SK-N-DZ (cell line): ENCODE data around the gene AP1B1.

Source experiments
- DNase-seq: peaks from one replicate; pipeline ENCODE4 v3.0.0-alpha.2; 2015; ENCODE audit warnings: low spot score

The AP1B1 gene

DNA sequence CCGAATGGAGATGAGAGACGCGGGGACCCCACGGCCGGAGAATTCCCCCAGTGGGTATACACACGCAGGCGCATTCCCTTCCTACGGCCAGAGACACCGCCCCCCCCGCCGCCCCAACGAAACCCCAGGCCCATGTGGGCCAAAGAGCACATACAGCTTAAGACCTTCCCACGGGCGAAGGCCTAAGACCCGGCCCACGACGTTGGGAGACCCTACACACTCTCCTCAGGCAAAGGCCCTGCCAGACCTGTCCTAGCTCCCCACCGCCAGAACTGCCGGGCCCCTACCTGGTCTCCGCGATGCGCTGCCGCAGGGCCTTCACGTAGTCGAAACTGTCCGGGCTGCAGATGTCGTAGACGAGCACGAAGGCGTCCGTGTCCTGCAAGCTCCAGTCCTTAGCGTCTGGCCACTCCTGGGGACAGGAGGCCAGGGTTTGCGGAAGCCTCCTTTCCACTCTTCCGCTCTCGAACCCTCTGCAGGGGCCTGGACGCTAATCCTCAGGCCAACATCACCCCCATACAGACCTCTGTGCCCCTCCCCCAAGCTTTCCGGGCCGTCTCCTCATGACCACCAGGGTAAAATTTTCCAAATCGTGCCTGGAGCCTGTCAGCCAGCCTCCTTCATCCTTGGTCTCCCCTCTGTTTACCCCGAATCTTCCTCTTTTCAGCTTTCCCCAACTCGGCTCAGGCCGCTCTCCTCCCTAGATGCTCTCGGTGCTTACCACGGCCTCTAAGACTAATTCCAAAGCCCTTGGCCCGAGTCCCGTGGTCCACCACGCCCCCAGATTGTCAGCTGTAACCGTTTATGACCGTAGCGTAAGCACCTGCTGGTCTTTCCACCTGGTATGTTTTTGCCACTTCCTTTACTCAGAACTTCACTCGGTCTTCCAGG is 74.5 kb downstream of the AP1B1 start:
- no peak for DNase-seq

DNA sequence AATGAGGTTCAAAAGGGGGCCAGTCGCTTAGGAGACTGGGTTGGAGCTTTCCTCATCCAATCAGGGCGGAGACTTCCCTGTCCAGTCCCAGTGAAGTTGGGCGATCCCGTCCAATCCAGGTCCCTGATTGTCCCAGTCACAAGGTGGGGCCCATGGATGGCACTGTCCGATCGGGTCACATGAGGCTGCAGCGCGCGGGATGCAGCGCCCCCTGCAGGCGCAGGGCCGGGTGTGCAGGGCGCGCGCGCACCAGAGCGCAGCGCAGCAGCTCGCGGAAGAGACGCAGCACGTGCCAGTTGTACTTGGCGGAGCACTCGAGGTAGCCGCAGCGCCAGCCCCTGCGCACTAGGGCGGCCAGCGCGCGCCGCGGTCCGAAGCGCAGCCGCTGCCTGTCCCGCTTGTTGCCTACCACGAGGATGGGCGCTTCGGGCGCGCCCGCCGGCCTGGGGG is 75.2 kb downstream of the AP1B1 start:
- no peak for DNase-seq

DNA sequence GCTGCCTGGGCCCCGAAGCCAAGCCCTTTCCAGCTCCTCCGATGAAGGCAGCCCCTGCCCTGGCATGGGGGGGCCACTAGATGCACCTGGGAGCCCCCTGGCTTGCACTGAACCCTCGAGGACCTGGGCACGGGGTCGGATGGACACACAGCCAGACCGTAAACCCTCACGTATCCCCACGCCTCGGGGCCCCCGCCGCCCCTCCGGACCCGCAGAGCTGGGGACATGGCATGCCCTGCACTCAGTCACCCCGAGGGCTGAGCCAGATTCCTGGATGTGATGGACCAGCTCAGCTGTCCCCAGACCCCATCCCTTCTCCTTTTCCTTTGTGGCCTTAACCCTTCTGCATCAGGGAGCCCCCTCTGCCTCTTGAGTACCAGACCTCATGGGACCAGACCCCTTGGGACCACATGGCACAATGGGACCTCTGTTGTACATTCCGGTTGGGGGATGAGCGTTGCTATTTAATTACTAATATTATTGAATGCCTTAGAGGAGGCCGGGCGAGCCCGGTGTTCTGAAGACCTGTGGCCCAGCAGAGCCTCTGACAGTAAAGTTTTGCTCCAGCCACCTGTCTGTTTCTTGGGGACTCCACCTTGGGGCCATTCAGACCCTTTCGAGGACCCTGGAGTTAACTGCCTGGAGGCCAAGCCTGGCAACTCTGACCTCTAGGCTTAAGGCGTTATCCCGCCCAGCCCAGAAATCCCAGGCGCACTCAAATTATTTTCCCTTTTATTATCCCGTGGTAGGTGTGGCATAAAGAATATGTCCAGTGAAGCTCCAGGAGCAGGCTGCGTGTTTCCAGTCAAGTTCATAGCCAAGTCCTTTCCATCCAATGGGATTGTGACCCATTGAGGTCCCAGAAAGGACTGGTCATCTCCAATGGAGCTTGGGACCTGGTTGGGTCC is 75.9 kb downstream of the AP1B1 start:
- no peak for DNase-seq

DNA sequence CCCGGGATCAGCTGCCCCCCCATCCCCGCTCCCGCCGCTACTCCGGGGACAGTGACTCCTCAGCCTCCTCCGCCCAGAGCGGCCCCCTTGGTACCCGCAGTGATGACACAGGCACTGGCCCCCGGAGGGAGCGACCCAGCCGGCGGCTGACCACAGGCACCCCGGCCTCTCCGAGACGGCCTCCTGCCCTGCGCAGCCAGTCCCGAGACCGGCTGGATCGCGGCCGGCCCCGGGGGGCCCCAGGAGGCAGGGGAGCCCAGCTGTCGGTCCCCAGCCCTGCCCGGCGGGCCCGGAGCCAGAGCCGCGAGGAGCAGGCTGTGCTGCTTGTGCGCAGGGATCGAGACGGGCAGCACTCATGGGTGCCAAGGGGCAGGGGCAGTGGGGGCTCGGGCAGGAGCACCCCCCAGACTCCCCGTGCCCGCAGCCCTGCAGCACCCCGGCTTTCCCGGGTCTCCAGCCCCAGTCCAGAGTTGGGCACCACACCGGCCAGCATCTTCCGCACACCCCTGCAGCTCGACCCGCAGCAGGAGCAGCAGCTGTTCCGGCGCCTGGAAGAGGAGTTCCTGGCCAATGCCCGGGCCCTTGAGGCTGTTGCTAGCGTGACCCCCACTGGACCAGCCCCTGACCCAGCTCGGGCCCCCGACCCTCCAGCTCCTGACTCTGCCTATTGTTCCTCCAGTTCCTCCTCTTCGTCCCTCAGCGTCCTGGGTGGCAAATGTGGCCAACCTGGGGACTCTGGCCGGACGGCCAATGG is 76.7 kb downstream of the AP1B1 start:
- no peak for DNase-seq

DNA sequence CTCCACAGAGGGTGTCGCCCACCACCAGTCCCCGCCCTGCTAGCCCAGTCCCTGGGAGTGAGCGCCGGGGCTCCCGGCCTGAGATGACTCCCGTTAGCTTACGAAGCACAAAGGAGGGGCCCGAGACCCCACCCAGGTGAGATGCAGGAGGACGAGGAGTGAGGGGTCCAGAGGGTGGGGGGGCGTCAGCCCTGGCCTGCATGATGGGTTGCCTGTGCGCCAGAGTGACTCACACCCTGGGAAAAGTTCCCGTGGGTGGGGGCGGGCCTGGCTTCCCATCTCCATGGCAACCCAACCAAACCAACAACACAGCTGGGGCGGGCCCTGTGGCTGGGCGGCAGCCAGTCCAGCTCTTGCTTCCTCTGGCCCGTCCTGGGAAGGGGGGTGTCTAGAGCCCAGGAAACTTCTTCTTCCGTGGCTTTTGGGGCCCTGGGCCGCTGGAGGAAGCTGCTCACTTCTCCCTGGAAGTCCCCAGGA is 77.5 kb downstream of the AP1B1 start:
- no peak for DNase-seq

DNA sequence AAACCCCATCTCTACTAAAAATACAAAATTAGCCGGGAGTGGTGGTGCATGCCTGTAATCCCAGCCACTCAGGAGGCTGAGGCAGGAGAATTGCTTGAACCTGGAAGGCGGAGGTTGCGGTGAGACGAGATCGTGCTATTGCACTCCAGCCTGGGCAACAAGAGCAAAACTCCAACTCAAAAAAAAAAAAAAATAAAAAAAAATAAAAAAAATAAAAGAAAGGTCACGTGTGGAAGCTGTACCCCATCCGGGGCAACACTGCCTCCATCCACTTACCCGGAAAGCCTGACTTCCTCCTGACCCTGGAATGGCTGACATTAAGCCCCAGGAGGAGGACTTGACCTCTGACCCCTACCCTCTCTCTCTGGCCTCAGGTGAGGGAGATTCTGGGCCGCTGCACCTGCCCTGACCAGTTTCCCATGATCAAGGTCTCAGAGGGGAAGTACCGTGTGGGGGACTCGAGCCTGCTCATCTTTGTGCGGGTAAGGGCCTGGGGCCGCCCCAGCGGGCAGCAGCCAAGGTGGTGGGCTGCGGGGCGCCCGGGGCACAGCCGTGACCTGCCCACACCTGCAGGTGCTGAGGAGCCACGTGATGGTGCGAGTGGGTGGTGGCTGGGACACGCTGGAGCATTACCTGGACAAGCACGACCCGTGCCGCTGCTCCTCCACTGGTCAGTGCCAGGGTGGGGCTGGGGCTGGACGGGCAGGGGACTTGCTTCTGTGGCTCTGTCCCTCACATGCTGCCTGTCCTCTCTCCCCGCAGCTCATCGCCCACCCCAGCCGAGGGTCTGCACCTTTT is 78.1 kb downstream of the AP1B1 start:
- DNase-seq, result no peak

DNA sequence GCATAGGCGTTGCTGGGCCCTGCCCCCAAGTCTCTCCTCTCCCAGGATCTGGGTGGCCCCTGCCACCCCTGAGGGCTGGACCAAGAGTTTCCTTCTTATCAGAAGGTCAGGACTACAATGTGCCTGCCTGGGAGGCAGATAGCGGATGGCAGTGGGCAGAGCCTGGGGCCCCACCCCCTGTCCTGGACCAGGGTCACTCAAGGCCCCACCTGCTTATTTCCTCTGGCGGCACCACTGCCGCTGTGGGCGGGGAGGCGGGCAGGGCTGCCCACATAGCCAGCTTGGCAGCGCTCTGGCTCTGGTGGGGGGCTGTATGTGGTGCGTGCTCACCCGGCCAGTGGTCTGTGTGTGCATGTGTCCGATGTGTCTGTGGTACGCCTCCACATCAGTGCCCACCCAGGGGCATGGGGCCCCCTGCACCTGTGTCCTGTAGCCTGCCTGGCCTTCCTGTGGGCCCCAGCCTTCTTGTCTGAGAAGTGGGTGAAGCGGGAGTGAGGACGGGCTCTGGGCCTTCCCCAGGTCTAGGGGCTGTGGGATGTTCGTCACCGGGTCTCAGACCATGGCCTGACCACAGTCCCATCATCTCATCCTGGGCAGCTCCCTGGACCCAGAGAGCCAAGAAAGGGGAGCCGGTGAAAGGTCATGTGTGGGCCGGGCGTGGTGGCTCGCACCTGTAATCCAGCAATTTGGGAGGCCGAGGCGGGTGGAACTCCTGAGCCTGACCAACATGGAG is 78.9 kb downstream of the AP1B1 start:
- DNase-seq, result no peak

DNA sequence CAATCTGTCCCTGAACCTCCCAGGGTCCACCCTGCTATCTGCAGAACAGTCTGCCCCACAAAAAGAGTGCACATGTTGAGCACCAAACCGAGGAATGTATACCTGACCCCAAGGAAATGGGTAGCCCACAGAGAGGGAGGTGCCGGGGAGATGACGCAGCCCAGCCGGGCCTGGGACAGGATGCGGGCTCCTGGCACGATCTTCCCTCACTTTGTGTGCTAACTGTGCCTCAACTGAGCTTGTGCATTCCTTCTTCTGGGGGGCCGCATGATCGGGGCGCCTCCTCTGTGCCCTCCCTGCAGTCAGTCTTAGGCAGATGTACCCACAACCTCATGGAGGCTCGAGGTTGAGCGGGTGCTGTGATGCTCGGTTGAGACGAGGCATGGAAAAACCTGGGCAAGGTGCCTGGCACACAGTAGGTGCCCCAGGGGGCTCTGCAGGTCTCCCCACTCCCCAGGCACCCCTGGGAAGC is 79.5 kb downstream of the AP1B1 start:
- no peak for DNase-seq

DNA sequence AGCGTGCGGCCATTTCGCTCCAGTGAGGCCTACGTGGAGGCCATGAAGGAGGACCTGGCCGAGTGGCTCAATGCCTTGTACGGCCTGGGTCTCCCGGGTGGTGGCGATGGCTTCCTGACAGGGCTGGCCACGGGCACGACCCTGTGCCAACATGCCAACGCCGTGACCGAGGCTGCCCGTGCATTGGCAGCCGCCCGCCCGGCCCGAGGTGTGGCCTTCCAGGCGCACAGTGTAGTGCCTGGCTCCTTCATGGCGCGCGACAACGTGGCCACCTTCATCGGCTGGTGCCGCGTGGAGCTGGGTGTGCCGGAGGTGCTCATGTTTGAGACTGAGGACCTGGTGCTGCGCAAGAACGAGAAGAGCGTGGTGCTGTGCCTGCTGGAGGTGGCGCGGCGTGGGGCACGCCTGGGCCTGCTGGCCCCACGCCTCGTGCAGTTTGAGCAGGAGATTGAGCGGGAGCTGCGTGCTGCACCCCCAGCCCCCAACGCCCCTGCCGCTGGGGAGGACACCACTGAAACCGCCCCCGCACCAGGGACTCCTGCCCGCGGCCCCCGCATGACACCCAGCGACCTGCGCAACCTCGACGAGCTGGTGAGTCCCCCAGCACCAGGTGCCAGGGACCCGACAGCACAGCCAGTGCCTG is 80.1 kb downstream of the AP1B1 start:
- no peak for DNase-seq

DNA sequence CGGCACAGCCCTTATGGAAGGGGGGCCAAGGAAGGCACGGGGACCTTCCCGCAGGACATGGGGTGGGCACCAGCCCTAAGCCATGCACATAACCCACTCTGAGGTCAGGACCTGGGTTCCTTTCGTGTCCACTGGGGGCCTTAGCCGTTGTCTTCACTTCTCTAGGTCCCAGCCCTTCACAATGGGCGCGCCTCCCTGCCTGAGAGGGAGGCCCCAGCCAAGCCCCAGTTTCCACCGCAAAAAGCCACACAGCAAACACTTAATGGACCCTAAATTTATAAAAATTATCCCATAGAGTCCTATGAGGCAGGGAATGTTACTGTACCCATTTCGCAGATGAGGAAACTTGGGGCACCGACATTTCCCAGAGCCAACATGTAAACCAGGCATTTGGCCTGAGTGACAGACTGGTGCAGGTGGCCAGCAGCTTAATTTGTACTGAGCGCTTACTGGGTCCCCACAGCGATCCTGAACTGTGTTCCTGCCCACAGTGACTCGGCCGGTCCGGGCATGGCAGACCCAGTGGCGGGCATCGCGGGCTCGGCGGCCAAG is 80.7 kb downstream of the AP1B1 start:
- DNase-seq, result no peak

DNA sequence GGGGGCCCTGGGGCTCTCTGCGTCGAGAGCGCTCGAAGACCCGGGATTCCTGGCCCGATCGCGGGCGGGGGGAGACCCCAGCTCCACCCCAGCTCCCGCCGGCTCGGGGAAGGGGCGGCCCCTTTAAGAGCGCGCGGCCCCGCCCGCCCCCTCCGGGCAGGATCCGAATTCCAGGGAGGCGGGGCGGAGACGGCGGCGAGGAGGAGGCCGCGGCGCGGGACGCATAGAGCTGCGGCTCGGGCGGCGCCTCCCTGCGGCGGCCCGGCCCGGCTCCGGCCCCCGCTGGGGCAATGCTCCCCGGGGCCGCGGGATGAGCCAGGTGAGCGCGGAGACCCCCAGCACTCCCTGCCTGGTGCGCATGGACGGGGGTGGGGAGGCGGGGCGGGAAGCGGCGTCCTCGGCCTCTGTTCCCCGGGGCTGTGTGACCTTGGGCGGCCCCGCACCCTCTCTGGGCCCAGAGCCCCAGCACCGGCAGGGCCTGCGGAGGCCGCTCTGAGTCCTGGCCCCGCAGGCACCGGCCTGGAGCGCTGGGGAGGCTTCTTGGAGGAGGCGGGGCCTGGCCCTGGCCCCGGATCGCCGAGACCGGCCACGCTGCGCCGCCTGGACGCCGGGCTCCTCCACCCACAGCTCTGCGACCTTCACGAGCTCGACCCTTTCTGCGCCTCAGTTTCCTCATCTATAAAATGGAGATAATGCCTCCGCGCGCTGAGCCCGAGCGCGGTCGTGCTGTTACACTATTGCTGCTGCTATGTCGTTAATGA is 81.4 kb downstream of the AP1B1 start:
- DNase-seq, result peak; percentile 76

DNA sequence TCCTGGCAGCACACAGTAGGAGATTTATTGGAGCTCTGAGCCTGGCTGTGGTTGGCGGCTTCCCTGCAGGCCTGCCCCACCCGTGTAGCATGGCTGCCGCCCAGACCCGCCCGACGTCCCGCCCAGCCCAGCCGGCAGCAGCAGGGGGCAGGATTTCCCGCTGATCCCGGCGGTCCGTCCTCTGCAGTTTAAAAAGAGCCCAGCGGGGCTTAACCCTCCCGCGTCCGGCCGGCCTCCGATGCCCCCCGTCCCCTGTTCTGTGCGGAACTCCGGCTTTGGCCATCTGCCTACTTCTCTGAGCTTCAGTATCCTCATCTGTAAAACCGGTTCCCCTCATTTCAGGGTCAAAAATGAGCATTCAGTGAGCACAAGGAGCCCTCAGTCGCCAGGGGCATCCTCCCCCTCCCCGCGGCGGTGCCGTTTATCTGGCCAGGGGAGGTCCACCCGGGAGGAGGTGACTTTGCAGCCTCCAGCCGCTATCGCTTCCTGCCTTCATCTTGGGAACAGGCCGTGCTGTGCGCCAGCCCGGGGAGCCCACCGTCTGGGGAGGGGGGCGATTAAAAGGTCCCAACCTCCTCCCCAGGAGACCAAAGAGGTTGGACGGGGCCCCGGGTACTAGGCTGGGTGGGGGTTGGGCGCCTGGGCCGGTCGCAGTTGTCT is 82.1 kb downstream of the AP1B1 start, which contains the start of gene GAS2L1:
Gene GAS2L1 (plus strand): TSS at position 476 of the 660 bp plus-strand sequence. CDS start 1,456 bp downstream, outside the sequence.
- DNase-seq, result peak; percentile 77

DNA sequence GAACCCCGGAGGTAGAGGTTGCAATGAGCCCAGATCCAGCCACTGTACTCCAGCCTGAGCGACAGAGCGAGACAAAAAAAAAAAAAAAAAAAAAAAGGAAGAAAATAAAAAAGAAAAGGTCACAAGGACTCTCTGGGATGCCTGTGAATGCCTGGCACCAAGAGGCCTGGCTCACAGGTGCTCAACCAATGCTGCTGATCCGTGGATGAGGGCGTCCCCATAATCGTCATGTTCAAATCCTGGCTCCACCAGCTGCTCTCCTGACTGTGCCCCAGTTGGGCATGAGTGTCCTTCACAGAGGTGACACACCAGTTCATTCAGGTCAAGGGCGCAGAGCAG is 82.6 kb downstream of the AP1B1 start:
- no peak for DNase-seq

DNA sequence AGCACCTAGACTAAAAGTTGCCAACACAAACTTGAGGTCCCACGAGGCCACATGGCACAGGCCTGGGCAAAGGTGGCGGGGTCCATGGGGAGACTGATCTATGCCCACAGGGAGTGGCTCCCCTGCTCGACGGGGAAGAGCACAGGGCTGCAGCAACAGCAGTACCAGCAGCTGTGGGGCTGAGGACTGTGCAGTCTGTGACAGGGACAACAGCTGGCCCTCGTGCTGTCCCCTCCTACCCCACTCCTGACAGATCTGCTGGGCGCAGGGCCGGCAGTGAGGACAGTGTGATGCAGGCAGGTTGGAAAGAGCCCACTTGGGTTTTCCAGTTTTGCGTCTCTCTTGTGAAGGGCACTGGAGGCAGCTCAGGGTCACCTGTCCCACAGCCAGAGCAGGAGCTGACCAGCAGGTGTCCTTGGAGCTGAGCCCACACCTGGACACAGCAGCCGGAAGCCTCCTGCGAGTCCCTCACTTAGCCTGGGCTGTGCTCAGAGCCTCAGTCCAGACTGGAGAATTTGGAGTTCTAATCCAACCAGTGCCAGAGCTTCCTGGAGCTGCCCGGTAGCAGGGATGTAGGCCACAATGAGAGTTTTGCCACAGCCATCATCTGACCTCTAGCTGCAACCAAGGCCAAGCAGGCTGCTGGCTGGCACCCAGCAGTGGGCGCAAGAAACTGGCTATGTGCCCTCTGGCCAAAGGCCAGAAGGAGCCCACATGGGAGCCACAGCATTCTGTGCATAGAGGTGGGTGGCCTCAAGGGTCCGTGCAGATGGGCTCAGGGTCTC is 85.5 kb downstream of the AP1B1 start:
- DNase-seq, result no peak

DNA sequence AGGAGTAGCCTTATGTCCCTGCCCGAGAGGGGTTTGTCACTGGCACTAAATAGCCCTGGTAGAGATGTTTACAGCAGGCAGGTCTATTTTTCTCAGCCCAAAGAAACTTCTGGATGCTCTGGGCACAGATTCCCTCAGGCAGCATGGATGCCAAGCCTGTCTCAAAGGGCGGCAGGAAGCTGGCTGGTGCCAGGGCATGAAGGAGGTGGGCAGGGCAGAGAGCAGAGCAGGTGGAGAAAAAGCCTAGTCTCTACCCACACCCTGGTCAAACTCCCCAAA is 86.0 kb downstream of the AP1B1 start:
- no peak for DNase-seq

DNA sequence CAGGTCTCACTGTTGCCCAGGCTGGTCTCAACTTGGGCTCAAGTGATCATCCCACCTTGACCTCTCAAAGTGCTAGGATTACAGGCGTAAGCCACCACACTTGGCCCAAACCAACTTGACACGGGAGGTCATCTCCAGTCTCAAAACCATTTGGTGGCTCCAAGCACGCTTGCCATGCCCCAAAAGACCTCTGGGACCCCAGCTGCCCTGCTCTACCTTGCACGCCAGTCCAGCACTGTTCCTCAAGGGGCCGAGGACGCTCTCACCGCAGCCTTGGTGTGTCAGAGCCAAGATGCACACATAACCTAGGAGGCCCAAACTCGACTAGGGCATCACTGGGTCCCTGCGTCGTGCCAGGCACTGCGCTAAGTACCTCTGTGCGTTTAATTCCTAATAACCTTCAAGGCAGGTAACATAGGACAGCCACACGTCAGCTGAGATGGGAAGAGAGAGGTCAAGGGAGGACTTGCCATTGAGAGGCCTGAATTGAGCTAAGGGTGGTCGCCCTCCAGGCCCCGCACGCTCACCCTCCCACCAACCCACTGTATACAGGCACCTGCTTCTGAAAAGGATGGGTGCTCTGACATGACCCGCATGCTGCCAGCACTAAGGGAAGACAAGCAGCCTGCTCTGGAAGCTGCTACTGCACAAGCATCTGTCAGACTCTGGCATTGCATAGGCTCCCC is 86.5 kb downstream of the AP1B1 start:
- no peak for DNase-seq
